HG02840 (cell line): Measurements from ENCODE around the gene ALKBH8.
"Not testable (repeated sequence)": the region's sequence is repeated elsewhere in the genome, so short reads cannot be mapped to it uniquely, and the experiment has no call there.

Source experiments
- ATAC-seq: cut with Tn5 transposase; IDR thresholded peaks from one replicate; pipeline ENCODE4 v1.9.1; 2021; ENCODE audit warnings: mild to moderate bottlenecking, moderate library complexity, moderate number of reproducible peaks; ENCODE audit not compliant: unreplicated experiment, low FRiP score

Gene ALKBH8

GRCh38 chr11:107565219-107565937, at the start of gene ALKBH8:
ALKBH8 (minus strand) TSS chr11:107565735; CDS start chr11:107560893, 4,842 bp downstream.
- ATAC-seq: peak; percentile 82

- ATAC-seq: no peak
These were observed 46.9 kb upstream of the ALKBH8 start for GRCh38 chr11:107612445-107612844.

- no peak for ATAC-seq
These were observed 44.1 kb upstream of the ALKBH8 start for GRCh38 chr11:107609400-107610218.

GRCh38 chr11:107608809-107609208, 43.3 kb upstream of the ALKBH8 start:
- no peak for ATAC-seq

- ATAC-seq: no peak
These were observed 40.6 kb upstream of the ALKBH8 start for GRCh38 chr11:107606141-107606540.

- ATAC-seq: no peak
These were observed 39.8 kb upstream of the ALKBH8 start for GRCh38 chr11:107605061-107606006.

- no peak for ATAC-seq
These were observed 32.9 kb upstream of the ALKBH8 start for GRCh38 chr11:107598225-107599139.

- ATAC-seq: no peak
These were observed 29.2 kb upstream of the ALKBH8 start for GRCh38 chr11:107594736-107595135.

GRCh38 chr11:107593951-107594350, 28.4 kb upstream of the ALKBH8 start:
- no peak for ATAC-seq

- no peak for ATAC-seq
These were observed 27.3 kb upstream of the ALKBH8 start for GRCh38 chr11:107592813-107593212.

GRCh38 chr11:107592231-107592590, 26.7 kb upstream of the ALKBH8 start:
- no peak for ATAC-seq

GRCh38 chr11:107591378-107592230, 26.1 kb upstream of the ALKBH8 start:
- ATAC-seq: peak; percentile 27

GRCh38 chr11:107590460-107591377, 25.2 kb upstream of the ALKBH8 start, which contains the start of gene ELMOD1:
ELMOD1 (plus strand) TSS chr11:107591147; CDS start chr11:107618190, 27,043 bp downstream.
- ATAC-seq: peak; percentile 51

- no peak for ATAC-seq
These were observed 21.9 kb upstream of the ALKBH8 start for GRCh38 chr11:107587306-107587979.

GRCh38 chr11:107583629-107584195, 18.2 kb upstream of the ALKBH8 start:
- ATAC-seq: no peak

- ATAC-seq: no peak
These were observed 15.6 kb upstream of the ALKBH8 start for GRCh38 chr11:107581147-107581546.

- ATAC-seq: not testable (repeated sequence)
These were observed 13.6 kb upstream of the ALKBH8 start for GRCh38 chr11:107579169-107579568.
